ENCODE measurements around the gene INPP1.
"Not testable (repeated sequence)": the region's sequence is repeated elsewhere in the genome, so short reads cannot be mapped to it uniquely, and the experiment has no call there.

Gene INPP1, protein sequence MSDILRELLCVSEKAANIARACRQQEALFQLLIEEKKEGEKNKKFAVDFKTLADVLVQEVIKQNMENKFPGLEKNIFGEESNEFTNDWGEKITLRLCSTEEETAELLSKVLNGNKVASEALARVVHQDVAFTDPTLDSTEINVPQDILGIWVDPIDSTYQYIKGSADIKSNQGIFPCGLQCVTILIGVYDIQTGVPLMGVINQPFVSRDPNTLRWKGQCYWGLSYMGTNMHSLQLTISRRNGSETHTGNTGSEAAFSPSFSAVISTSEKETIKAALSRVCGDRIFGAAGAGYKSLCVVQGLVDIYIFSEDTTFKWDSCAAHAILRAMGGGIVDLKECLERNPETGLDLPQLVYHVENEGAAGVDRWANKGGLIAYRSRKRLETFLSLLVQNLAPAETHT

DNA sequence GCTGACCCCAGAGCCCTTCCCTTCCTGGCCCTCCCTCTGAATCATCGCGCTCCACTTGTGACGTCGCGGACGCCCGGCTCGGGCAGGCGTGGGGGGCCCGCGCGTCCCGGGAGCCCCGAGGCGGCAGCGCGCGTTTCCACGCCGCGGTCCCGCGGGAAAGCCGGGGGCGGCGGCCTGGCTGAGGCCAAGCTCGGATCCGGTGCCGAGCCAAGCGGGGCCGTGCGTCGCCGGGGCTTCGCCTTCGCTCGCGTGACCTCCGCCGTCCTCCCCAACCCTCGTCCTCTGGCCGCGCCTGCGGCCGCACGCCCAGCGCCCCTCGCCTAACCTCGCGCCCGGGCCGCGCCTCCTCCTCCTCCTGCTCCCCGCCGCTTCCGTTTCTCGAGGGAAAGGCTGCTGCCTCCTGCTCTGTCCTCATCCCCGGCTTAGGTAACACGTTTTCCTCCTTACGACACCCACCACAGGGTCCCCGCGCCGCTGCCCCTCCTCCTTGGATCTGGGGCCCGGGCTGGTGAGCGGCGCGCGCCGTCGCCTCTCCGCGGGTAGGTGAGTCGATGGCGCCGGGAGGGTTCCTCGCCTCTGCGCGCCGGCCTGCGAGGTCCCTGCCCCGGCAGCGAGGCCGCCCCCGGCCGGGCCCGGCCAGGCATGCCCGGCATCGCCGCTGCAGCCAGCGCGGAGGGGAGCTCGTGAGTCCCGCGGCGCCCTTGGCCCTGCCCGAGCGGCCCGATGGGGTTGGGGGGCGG is at the start of gene INPP1:
TSS of gene INPP1 (plus strand) at position 54 of the 740 bp plus-strand sequence. CDS start 16,514 bp downstream, outside the sequence.
- no peak for DNase-seq

DNA sequence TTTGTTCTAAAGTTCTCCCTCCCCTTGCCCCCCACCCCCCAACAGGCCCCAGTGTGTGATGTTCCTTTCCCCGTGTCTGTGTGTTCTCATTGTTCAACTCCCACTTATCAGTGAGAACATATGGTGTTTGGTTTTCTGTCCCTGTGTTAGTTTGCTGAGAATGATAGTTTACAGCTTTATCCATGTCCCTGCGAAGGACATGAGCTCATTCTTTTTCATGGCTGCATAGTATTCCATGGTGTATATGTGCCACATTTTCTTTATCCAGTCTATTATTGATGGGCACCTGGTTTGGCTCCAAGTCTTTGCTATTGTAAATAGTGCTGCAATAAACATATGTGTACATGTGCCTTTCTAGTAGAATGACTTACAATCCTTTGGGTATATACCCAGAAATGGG is 45.5 kb upstream of the INPP1 start:
- DNase-seq, result not testable (repeated sequence)

DNA sequence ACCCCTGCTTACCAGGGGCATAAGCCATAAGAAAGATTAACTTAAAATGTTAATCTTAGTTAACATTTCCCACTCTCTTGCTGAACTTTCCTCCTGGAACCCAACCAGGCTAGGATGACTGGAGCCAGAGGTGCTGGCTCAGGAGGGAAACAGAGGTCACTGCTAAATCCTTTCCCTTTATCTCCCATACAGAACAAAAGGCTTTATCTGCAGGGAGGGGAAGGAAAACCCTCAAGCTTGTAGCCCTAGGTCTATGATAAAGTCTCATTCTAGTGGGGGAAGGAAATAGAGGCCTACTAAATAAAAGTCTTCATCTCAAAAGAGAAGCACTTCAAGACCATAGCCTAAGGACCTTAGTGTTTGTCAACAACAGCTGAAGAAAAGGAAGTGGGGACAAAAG is 42.4 kb upstream of the INPP1 start:
- DNase-seq, result no peak

DNA sequence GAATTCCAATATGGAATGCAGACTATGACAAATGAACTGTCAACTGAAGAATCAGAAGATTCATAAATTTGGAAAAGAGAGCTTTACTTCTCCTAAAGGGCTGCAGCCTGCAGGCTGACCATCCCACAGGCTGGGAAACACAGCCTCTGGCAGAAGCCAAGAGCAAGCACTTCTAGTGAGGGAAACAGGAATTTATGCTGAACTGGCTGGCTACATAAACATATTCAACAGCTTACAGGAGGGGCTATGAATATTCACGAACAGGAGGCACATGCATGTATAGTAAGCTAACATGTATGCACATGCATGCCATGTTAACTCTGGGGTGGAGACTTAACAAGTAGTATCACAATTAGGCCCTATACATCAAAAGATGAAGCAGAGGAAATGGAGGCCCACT is 41.3 kb upstream of the INPP1 start:
- no peak for DNase-seq

DNA sequence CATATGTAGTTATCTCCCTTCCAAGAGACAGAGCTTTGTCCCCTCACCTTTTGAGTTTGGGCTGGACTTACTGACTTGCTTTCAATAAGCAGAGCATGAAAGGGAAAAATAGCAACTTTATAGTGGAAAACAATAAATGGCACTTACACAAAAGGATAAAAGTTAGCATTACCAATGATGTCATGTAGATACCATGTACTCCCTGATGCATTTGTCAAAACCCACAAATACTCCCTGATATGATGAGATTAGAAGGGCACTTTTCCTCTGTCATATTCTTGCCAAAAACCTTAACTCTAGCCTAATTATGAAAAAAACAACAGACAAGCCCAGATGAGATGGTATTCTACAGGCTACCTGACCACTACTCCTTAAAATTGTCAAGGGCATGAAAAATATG is 39.7 kb upstream of the INPP1 start:
- no peak for DNase-seq

DNA sequence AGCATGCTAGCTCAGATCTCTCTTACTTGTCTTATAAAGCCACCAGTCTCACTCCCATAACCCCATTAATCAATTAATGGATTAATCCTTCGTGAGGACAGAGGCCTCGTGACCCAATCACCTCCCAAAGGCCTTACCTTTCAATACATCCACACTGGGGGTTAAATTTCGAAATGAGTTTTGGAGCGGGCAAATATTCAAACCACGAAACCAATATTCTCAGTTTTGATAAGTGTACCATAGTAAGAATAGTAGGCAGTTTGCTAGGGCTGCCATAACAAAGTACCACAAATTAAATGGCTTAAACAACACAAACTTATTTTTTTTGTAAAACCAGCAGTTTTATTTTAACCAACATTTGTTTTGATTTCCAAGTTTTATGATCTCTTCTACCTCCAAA is 39.0 kb upstream of the INPP1 start:
- DNase-seq, result no peak

DNA sequence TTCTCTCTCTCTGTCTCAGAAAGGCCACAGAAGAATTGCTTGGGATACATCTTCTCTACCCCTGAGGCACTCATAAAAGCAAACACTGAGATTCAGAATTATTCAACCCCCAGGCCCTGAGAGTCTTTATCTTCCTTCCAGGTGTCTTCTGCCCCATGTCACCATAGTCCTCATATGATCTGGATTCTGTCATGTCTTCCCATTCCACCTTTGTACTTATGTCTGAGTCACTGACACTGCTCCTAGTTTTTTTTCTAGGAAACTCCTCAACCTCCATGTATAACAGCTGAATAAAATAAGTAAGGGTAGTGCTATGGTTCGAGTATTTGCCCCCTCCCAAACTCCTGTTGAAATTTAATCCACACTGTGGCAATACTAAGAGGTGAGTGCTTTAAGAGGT is 35.4 kb upstream of the INPP1 start:
- no peak for DNase-seq

DNA sequence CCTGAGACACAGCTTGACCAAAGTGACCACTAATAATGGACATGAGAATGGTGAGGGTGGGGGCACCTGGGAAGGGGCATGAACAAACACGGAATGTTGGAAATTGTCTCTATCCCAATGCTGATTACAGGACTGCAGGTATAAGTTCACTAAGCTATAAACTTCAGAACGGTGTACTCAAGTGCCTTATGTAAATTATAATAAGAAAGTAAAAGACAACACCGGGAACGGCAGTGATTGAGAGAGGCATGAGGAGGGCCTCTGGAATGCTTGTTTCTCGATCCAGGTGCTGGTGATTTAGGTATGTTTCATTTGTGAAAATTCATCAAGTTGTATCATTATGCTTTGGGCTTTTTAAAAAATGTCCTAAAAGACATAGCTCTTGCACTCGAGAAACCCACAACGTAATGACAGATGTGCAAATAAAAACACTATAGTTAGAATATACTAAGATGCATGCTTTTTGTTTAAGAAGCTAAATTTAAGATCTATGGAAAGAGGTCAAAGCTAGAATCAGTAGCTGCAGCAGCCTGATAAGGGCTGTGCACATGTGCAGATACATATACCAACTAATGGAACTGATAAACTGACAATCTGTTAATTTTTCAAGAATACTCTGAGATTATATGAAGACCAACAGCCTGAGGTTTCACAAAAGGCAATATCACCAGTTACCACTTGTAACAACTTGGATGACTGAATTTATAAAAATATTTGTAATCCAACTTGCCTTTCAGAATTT is 31.3 kb upstream of the INPP1 start:
- DNase-seq, result no peak

DNA sequence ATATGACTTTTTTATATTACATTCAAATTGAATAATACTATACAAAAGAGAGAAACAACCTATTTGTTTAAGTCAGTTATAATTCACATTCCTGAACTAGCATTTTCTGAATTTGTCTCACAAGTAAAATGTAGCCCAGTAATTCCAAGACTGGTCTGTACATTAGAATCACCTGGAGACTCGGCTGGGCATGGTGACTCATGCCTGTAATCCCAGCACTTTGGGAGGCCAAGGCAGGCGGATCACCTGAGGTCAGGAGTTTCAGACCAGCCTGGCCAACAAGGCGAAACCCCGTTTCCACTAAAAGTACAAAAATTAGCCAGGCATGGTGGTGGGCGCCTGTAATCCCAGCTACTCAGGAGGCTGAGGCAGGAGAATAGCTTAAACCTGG is 30.8 kb upstream of the INPP1 start:
- DNase-seq, result not testable (repeated sequence)

DNA sequence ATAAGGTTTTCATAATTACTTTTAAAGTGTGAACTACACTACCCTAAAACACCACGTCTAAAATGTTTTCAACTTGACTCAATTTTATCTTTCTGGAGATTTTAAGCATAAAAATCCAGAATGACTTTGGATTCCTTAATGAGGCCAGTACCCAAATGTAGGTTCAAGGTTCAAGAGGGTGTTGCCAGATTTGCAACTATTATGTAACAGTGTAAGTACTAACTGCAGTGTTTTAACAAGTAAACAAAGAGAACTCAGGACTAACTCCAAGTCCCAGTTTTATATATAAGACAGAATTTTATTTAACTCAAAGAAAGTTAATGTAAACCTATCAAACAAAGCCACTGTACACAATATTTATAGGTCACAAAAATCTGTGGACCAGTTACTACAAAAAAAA is 29.5 kb upstream of the INPP1 start:
- DNase-seq, result no peak

DNA sequence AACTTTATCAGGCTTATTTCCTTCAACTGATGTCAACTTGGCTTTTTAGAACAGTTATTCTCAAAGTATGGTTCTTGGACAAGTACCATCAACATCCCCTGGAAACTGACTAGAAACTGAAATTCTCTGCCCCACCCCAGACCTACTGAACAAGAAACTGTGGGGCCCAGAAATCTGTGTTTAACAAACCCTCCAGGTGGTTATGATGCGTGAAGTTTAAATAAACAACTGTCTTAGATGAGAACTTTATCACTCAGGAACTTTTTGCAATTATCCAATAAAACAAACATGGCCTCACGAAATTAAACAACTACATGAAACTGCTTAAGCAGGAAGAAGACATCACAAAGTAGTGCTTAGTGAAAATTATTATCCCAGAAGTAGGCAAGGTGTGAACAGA is 28.1 kb upstream of the INPP1 start:
- no peak for DNase-seq

DNA sequence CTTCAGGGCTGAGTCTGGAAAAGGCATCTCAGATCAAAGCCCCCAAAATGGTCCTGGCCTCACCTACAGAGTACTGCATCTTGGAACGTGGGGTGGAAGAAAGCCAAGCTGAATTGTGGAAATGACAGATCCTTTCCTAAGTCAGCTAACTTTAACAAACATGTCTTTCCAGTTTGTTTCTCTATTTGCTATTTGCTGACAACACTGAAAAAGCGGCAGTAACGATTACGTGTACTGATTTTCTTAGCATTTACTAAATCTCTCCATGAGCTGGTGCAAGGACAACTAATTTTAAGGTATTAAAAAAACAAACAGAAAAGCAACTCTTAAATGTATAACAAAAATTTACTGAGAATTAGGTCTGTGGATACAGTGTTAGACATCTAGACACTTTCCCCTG is 24.9 kb upstream of the INPP1 start:
- DNase-seq, result no peak

DNA sequence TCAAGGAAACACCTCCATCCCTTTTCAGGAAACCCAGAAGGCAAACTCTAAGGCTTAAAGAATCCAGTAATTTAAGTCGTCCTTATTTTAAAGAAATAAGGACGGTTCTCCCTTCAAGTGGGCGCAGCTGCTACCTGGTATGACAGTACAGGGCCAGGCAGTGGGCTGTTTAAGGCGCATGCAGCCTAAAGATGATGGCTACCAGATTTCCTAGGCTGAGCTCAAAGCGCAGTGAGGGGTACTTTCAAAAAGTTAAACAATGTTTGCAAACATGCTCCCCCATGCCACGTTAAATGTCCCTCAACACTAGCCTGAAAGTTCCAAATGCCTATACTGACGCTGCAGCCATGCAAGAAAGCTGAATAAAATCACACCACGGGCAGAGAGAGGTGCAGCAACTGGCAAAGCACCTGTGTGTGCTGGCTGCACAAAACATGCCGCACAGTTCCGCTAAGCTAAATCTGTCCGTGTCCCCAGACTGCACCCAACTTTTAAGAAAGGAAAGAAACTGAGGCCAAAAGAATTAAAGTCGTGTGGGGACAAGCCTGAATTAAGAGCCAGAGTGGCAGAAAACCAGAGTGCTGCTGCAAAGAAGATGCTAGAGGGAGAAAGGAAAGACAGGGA is 24.3 kb upstream of the INPP1 start:
- no peak for DNase-seq

DNA sequence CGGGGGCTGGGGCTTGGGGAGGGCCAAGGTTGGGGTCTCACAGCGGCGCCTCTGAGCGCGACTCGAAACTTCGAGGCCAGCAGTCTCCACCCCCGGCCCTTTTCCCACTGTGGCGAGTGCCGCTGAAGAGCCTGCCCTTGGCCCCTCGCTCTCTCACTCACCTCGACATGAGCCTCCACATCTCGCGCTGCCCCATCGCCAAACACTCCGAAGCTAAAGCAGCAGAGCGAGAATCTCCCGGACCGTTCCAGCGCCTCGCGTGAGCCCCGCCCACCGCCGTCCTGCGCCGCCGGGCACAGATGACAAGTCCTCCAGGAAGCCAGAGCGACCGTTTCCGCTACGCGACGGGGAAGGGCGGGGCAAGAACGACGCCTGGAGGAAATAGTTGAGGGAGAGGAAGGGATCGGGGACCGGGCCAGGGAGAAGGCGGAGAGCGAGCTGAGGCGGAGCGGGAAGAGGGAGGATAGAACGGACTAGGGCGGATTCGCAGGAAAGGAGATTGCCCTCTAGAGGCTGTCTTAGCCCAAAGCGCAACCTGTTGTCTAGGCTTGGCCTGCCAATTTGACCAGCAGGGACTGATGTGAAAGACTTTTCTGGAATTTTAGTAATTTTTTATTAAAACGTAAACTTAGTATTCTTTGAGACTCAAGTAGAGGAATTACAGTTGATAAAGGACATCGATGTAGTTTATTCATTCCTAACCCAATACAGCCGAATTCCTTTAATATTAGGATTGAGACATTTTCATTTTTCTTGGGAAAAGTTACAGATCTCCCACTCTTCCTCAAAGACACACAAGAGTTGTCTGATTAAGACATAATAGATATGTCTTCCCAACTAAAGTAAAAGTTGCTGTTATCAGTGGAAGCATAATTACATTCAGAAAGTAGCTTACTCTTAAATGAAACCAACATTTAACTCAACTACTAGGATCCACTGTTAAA is 23.6 kb upstream of the INPP1 start, which contains the start of gene HIBCH:
TSS of gene HIBCH (minus strand) at position 272 of the 944 bp plus-strand sequence. CDS start at position 196, 76 bp downstream.
- peak; percentile 95 to 96 for DNase-seq

DNA sequence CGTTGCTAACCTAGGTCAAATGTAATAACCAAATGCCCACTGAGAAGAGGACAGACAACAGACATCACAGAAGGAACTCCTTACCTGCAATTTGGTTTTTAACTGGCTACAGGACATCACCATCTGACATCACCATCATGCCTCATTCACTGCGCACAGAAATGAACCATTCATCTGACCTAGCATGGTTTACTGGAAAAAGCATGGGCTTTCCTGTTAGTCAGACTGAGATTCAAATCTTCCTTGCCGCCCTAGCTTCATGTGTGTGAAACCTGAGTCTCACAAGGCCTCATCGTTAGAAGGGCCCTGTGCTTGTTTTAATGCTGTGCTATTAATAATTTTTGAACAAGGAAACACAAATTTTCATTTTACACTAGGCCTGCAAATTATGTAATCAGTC is 22.7 kb upstream of the INPP1 start:
- DNase-seq, result no peak

DNA sequence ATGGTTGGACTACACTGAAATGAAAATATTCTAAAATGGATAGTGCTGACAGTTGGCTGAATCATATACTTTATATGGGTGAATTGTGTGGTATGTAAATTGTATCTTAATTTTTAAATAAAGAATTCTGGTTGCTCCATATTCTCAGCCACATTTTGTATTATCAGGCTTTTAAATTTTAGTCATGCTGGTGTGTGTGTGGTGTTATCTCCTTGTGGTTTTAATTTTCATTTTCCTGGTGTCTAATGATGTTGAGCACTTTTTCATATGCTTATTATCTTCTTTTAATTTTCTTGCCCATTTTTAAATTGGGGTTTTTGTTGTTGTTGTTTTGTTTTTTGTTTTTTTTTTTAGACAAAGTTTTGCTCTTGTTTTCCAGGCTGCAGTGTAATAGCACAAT is 20.0 kb upstream of the INPP1 start:
- no peak for DNase-seq

DNA sequence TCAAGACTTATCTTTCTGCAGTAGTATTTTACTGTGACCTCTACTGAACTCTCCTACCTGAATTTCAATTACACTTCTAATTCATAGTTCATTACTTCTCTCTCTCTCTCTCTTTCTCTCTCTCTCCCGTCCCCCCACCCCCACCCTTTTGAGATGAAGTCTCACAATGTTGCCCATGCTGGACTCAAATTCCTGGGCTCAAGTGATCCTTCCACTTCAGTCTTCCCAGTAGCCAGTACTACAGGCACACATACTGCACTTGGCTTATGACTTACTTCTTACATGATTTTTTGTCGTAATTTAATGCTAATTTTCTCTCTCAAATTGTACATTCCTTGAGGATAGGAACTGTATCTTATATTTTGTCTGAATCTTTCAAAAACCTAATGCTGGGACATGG is 17.8 kb upstream of the INPP1 start:
- DNase-seq, result no peak

DNA sequence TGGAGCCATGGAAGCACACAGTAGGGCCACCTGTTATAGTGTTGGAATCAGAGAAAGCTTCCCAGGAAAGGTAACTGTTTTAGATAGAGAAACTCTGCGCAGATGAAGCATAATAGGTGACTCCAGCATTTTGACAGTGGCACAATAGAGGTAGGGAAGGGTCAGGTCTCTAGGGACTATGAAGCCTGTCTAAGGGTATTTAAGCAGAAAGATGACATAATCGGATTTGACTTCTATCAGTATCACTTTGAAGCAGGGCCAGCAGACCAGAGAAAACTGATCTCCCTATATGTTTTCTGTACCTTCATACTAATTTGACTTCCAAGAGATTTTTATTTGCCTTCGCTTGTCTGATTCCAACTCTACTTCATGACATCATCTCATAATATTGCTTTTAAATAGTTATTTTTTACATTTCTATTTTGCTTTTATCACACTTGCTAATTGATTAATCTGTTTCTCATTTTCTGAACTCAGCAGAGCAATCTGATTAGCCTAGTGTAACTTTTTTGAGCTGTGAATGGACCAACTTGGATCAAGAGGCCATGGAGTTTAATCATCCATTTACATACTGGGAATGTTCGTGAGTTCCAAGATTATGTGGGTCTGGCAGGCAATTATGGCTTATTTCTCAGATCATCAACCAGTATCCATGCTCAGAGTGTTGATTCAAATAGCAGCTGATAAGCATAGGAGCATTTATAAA is 15.4 kb upstream of the INPP1 start:
- no peak for DNase-seq

DNA sequence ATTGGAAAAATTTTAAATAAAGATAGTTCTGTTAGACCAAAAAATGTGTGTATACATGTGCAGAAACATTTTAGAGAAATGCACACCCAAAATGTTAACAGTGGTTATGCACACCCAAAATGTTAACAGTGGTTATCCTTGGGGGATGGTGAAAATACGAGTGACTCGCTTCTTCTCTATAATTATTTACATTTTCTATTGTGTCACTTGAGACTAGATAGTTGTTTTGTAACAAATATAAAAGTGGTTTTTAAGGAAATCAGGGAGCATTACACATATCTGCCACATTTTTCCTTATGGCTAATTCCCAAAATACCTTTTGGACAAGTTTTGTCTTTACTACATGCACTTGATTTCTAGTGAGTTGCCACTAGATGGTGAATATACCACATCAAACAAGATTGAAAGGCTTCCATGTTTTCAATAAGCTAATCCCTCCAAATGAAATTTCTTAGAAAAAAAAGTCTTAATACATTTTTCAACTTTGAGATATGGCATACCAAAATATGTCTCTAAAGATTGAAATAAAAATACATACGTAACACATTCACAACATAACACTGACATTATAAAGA is 14.7 kb upstream of the INPP1 start:
- no peak for DNase-seq

DNA sequence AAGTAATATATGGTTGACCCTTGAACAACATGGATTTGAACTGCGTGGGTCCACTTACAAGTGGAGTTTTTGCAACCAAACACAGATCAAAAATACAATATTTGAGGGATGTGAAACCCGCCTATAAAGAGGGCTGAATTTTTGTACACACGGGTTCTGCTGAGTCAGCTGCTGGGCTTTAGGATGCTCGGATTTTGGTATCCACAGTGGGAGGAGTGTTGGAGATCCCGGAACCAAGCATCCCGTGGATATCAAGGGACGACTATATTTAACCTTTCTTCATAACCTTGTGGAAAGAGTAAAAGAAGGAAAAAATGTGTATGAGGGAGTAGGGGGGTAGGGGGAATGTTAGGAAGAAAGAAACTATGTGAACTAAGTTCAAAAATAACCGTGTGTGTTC is 10.0 kb upstream of the INPP1 start:
- DNase-seq, result no peak

DNA sequence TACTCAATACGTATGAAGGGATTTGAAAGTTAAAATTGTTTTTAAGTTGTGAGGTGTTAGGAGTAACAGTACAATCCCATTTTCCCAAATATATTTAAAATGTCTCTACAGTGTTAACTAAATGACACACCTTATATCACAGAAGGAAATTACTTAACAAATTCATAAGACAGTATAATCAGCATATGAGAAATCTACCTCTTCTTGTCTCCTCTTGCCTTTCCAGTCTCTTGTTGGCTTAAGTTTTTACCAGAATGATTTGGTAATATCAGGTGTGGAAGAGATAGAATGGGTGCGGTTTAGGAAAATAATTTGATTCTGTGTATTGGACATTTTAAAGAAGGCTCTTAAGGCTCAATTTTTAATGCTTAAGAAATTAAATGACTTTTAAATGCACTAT is 9.5 kb upstream of the INPP1 start:
- DNase-seq, result no peak

All from NCI-H1930 (cell line).